Neural progenitor cell (in vitro differentiated cells): ENCODE results near the gene ATPAF2. TPM values are rescaled to one million over a fixed set of nuclear protein-coding genes. Genes with fewer than 3 reads are reported as not detected.

ENCODE experiments used
- DNase-seq: peaks from one replicate; pipeline ENCODE4 v3.0.0-alpha.2; 2016; ENCODE audit warnings: low spot score
- H2AFZ ChIP-seq: fragments of 200-600 bp; sonication (generic); replicated peaks from 2 replicates; pipeline ENCODE4 v1.6.1; 2016; ENCODE audit warnings: antibody characterized with exemption
- H3F3A ChIP-seq: fragments of 200-600 bp; sonication (generic); 2 replicates; pipeline ENCODE4 v1.6.1; 2016; ENCODE audit warnings: antibody characterized with exemption, low read depth
- H3K27ac ChIP-seq: fragments of 200-600 bp; sonication (generic); 2 replicates; pipeline ENCODE4 v1.5.1; 2016; ENCODE audit warnings: mild to moderate bottlenecking
- H3K27me3 ChIP-seq: fragments of 200-600 bp; sonication (generic); 2 replicates; pipeline ENCODE4 v1.6.1; 2016; ENCODE audit warnings: mild to moderate bottlenecking, moderate library complexity
- H3K36me3 ChIP-seq: fragments of 200-600 bp; sonication (generic); 2 replicates; pipeline ENCODE4 v1.5.1; 2016
- H3K4me1 ChIP-seq: fragments of 200-600 bp; sonication (generic); 2 replicates; pipeline ENCODE4 v1.6.1; 2016; ENCODE audit warnings: mixed run types
- H3K4me2 ChIP-seq: fragments of 200-600 bp; sonication (generic); 2 replicates; pipeline ENCODE4 v1.6.1; 2016
- H3K4me3 ChIP-seq: fragments of 200-600 bp; sonication (generic); 2 replicates; pipeline ENCODE4 v1.5.1; 2016
- H3K79me2 ChIP-seq: fragments of 200-600 bp; sonication (generic); 2 replicates; pipeline ENCODE4 v1.6.1; 2016; ENCODE audit warnings: low read depth
- H3K9ac ChIP-seq: fragments of 200-600 bp; sonication (generic); 2 replicates; pipeline ENCODE4 v1.6.1; 2016
- H3K9me3 ChIP-seq: fragments of 200-600 bp; sonication (generic); 2 replicates; pipeline ENCODE4 v1.5.1; 2016; ENCODE audit warnings: low read depth
- H4K20me1 ChIP-seq: fragments of 200-600 bp; sonication (generic); 2 replicates; pipeline ENCODE4 v1.6.1; 2016; ENCODE audit warnings: low read depth
- H3K27ac Mint-ChIP-seq: 3 replicates; pipeline ENCODE4 v1.8.0; 2021; ENCODE audit warnings: mixed read lengths
- H3K27me3 Mint-ChIP-seq: 2 replicates; pipeline ENCODE4 v1.8.0; 2022; ENCODE audit warnings: low read depth, mild to moderate bottlenecking, inconsistent platforms, moderate library complexity, mixed read lengths; ENCODE audit not compliant: insufficient read depth
- H3K36me3 Mint-ChIP-seq: 3 replicates; pipeline ENCODE4 v1.8.0; 2021; ENCODE audit warnings: mixed read lengths
- H3K4me1 Mint-ChIP-seq: 3 replicates; pipeline ENCODE4 v1.8.0; 2021; ENCODE audit warnings: mixed read lengths
- H3K4me3 Mint-ChIP-seq: 3 replicates; pipeline ENCODE4 v1.8.0; 2021; ENCODE audit warnings: mild to moderate bottlenecking, moderate library complexity, mixed read lengths
- H3K9me3 Mint-ChIP-seq: 3 replicates; pipeline ENCODE4 v1.8.0; 2020; ENCODE audit warnings: mixed read lengths
- EZH2 ChIP-seq: fragments of 200-600 bp; sonication (generic); IDR thresholded peaks from 2 replicates; pipeline ENCODE4 v1.6.1; 2017; ENCODE audit warnings: antibody characterized with exemption, mild to moderate bottlenecking, moderate library complexity
- EZH2phosphoT487 ChIP-seq: fragments of 200-600 bp; sonication (generic); IDR thresholded peaks from 2 replicates; pipeline ENCODE4 v1.6.1; 2017; ENCODE audit warnings: antibody characterized with exemption
- total RNA-seq: library from RNA; depleted of rRNA; stranded (reverse); fragments of >200 nt; gene quantifications from 2 replicates; pipeline ENCODE4 v1.2.3, GENCODE V29; 2015; ENCODE audit warnings: low replicate concordance
- TF ChIP-seq, protein P1 (sequence below): fragments of 200-600 bp; sonication (generic); IDR thresholded peaks from 2 replicates; pipeline ENCODE4 v1.5.1; 2017; ENCODE audit warnings: antibody characterized with exemption, mild to moderate bottlenecking

Gene ATPAF2
- total RNA-seq, result 9.6 and 17.5 TPM in 2 replicates

DNA sequence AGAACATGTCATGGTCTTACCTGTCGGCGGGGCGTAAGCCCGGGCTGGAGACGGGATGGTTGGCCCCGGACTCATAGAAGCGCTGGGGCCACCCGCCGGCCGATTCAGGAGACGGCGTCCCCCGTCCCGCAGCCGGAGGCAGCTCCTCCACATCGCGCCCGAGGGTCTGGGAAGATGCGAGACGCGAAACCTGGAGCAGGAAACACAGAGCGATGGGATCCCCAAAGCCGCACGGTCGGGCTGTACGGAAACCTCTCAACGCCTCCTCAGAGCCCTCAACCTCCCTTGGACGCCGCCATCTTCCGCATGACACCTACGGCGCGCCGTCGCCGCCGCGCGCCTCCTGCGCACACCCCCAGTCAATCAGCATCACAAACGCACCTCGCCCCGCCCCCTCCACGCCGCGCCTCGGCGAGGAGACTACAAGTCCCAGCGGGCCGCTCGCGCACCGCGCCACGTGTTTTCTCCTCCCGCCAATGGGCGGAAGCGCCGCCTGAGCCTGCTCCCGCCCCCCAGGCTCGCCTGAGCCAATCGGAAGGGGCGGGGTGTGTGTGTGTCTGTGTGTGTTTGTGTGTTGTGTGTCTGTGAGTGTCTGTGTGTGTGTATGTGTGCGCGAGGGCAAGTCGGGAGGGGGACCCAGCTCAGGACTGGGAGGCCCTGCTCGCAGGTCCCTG lies at the start of gene ATPAF2, which contains the start of gene GID4:
ATPAF2 (minus strand) TSS at position 308 of the 674 bp plus-strand sequence; CDS start at position 153, 155 bp downstream.
GID4 (plus strand) TSS at position 548 of the 674 bp plus-strand sequence; CDS start at position 605, 57 bp downstream.
- no peaks in the 10 kb centered on the region for H3K36me3 ChIP-seq
- peak within 1 kb of the TSS; percentile 94 for H2AFZ ChIP-seq
- H3K4me1 Mint-ChIP-seq, result peaks cover 40% of the 10 kb centered on the region
- H3K27me3 ChIP-seq, result no peaks in the 10 kb centered on the region
- peak within 1 kb of the TSS; percentile 97 for H3K4me3 Mint-ChIP-seq
- H3K27ac Mint-ChIP-seq, result peak within 1 kb of the TSS; percentile 33
- peak within 1 kb of the TSS; percentile 98 for H3K4me2 ChIP-seq
- H3K9me3 Mint-ChIP-seq, result no peaks in the 10 kb centered on the region
- peaks cover 38% of the 10 kb centered on the region for H3K79me2 ChIP-seq
- peak within 1 kb of the TSS; percentile 73 for H3K9ac ChIP-seq
- peaks cover 5% of the 10 kb centered on the region for H3K27me3 Mint-ChIP-seq
- H3K27ac ChIP-seq, result no peak within 1 kb of the TSS
- H3K4me1 ChIP-seq, result peaks cover 7% of the 10 kb centered on the region
- H3K36me3 Mint-ChIP-seq, result no peaks in the 10 kb centered on the region
- H3K4me3 ChIP-seq, result peak within 1 kb of the TSS; percentile 81
- H3K9me3 ChIP-seq, result no peaks in the 10 kb centered on the region
- peaks cover 6% of the 10 kb centered on the region for H3F3A ChIP-seq
- peak; percentile 100 for DNase-seq
- peaks cover 33% of the 10 kb centered on the region for H4K20me1 ChIP-seq
- TF ChIP-seq EZH2phosphoT487, result no peak
- TF ChIP-seq EZH2, result no peak
- TF ChIP-seq, protein P1, sequence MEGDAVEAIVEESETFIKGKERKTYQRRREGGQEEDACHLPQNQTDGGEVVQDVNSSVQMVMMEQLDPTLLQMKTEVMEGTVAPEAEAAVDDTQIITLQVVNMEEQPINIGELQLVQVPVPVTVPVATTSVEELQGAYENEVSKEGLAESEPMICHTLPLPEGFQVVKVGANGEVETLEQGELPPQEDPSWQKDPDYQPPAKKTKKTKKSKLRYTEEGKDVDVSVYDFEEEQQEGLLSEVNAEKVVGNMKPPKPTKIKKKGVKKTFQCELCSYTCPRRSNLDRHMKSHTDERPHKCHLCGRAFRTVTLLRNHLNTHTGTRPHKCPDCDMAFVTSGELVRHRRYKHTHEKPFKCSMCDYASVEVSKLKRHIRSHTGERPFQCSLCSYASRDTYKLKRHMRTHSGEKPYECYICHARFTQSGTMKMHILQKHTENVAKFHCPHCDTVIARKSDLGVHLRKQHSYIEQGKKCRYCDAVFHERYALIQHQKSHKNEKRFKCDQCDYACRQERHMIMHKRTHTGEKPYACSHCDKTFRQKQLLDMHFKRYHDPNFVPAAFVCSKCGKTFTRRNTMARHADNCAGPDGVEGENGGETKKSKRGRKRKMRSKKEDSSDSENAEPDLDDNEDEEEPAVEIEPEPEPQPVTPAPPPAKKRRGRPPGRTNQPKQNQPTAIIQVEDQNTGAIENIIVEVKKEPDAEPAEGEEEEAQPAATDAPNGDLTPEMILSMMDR, result peak; percentile 12

DNA sequence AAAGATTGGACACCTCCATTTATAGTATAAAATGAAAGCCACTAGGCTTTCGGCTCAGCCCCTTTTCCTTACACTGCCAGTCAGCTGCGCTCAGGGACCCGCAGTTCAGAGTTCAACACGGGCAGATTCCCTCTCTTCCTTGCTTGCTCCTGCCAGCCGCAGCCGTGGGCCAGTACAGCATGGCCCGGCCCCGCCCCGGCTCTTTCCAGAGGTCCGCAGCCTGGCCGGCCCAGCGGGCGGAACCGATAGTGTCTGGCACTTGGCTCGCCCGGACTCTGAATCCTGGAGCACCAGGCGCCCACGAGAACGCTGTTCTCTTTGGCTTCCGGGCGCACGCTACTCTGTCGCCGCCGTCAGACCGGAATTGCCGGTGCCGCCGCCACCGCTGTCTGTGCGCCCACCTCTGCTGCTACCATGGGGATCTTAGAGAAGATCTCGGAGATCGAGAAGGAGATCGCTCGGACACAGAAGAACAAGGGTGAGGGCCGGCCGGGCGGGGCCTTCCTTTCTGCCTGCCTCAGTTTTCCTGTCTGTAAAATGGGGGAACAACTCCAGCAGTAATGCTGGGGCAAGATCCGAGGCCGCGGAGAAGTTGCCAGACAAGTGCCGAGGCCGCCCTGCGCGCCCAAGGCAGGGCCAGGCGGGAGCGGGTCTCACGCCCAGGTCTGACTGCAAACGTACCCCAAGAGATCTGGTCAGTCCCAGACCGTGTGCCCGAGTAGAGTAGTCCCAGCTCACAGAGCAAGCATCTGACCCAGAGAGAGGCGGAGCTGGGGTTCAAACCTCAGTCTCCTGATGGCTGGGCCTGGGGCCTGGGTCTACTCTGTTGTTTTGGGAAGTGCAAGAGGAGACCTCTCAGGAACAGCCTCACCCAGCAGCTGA lies 48.9 kb upstream of the ATPAF2 start, which contains the start of gene DRG2:
DRG2 (plus strand) TSS at position 339 of the 882 bp plus-strand sequence; CDS start at position 415, 76 bp downstream.
- DNase-seq, result peak; percentile 94
- Mint-ChIP-seq H3K36me3 (peaks cover 2% of the 10 kb centered on the region), H3K27me3 (peaks cover 3% of the 10 kb centered on the region), H3K9me3 (no peaks in the 10 kb centered on the region), H3K4me1 (peaks cover 14% of the 10 kb centered on the region), H3K27ac (peak within 1 kb of the TSS; percentile 97), H3K4me3 (peak within 1 kb of the TSS; percentile 98)
- no peak within 1 kb of the TSS for H3K27ac ChIP-seq
- no peaks in the 10 kb centered on the region for H3K27me3 ChIP-seq
- H4K20me1 ChIP-seq, result no peaks in the 10 kb centered on the region
- H3K4me2 ChIP-seq, result peak within 1 kb of the TSS; percentile 99
- H3K9ac ChIP-seq, result peak within 1 kb of the TSS; percentile 74
- TF ChIP-seq EZH2, result peak; percentile 59
- no peak for TF ChIP-seq EZH2phosphoT487
- TF ChIP-seq, protein P1, result peak; percentile 21
- H3K79me2 ChIP-seq, result peaks cover 20% of the 10 kb centered on the region
- H3K4me1 ChIP-seq, result peaks cover 7% of the 10 kb centered on the region
- no peaks in the 10 kb centered on the region for H3K9me3 ChIP-seq
- H2AFZ ChIP-seq, result peak within 1 kb of the TSS; percentile 93
- no peaks in the 10 kb centered on the region for H3K36me3 ChIP-seq
- peak within 1 kb of the TSS; percentile 97 for H3K4me3 ChIP-seq
- peaks cover 7% of the 10 kb centered on the region for H3F3A ChIP-seq

DNA sequence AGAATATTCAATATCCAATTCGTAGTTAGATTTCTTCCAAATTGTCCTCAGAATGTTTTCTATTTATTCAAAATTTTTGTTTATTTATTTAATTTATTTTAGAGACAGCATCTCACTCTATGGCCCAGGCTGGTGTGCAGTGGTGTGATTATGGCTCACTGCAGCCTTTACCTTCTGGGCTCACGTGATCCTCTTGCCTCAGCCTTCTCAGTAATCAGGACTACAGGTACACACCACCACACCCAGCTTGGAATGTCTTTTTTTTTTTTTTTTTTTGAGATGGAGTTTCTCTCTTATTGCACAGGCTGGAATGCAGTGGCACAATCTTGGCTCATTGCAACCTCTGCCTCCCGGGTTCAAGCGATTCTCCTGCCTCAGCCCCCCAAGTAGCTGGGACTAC lies 45.3 kb upstream of the ATPAF2 start:
- TF ChIP-seq EZH2phosphoT487, result no peak
- TF ChIP-seq, protein P1, result no peak
- TF ChIP-seq EZH2, result no peak
- H3K4me3 ChIP-seq, result no peak overlapping the region
- H3K36me3 ChIP-seq, result no peaks in the 10 kb centered on the region
- peaks cover 15% of the 10 kb centered on the region for H3K79me2 ChIP-seq
- no peaks in the 10 kb centered on the region for H3K27me3 ChIP-seq
- Mint-ChIP-seq H3K27ac (no peak overlapping the region), H3K36me3 (no peaks in the 10 kb centered on the region), H3K27me3 (peaks cover 3% of the 10 kb centered on the region), H3K4me1 (peaks cover 14% of the 10 kb centered on the region), H3K4me3 (no peak overlapping the region), H3K9me3 (no peaks in the 10 kb centered on the region)
- peaks cover 7% of the 10 kb centered on the region for H3F3A ChIP-seq
- no peaks in the 10 kb centered on the region for H3K9me3 ChIP-seq
- no peak overlapping the region for H3K4me2 ChIP-seq
- no peaks in the 10 kb centered on the region for H4K20me1 ChIP-seq
- H2AFZ ChIP-seq, result no peak overlapping the region
- no peak overlapping the region for H3K27ac ChIP-seq
- H3K4me1 ChIP-seq, result peaks cover 7% of the 10 kb centered on the region
- no peak overlapping the region for H3K9ac ChIP-seq
- no peak for DNase-seq
